GM13976 (cell line): ENCODE results near the gene CIZ1.

Experiments
- DNase-seq: peaks from one replicate; pipeline ENCODE4 v3.0.0; 2012; ENCODE audit warnings: low spot score
- CTCF ChIP-seq: IDR thresholded peaks from 2 replicates; pipeline ENCODE4 v1.5.1; 2012; ENCODE audit warnings: borderline replicate concordance, mild to moderate bottlenecking; ENCODE audit not compliant: insufficient read depth; ENCODE audit errors: extremely low read depth, missing control alignments, control extremely low read depth
- in situ Hi-C: fragments of 300-500 bp; cut with MboI; formaldehyde crosslinking; loops from one replicate; pipeline ENCODE4 v1.12.0; 2022; ENCODE audit warnings: low sequenced_read_pairs, mixed read lengths, inconsistent platforms; ENCODE audit not compliant: unreplicated experiment

The CIZ1 gene

GRCh38 chr9:128167209-128167608 is 24.2 kb downstream of the CIZ1 start:
- in situ Hi-C loops, result no loop called here
- TF ChIP-seq CTCF, result no peak
- no peak for DNase-seq

DNA sequence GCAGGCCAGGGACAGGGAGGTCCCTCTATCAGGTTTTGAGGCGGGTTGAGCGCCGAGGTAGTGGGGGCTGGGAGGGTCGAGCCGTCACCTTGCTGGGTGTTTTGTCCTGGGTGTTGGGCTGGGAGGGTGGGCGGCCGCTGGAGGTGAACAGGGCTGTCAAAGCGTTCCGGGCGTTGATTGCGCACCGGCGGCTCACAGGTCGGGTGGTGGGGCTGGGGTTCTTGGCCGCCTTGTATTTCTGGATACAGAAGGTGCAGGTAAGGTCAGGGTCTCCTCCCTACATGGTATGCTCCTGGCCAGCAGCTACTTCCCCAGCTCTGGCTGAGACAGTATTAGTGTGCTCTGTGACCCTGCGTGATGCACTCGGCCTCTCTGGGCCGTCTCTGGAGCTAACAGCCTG is 25.2 kb downstream of the CIZ1 start:
- TF ChIP-seq CTCF, result no peak
- in situ Hi-C loops, result no loop called here
- DNase-seq, result no peak

- DNase-seq, result no peak
- no peak for TF ChIP-seq CTCF
- in situ Hi-C loops, result no loop called here
Observed at GRCh38 chr9:128164307-128164885, 27.0 kb downstream of the CIZ1 start.

DNA sequence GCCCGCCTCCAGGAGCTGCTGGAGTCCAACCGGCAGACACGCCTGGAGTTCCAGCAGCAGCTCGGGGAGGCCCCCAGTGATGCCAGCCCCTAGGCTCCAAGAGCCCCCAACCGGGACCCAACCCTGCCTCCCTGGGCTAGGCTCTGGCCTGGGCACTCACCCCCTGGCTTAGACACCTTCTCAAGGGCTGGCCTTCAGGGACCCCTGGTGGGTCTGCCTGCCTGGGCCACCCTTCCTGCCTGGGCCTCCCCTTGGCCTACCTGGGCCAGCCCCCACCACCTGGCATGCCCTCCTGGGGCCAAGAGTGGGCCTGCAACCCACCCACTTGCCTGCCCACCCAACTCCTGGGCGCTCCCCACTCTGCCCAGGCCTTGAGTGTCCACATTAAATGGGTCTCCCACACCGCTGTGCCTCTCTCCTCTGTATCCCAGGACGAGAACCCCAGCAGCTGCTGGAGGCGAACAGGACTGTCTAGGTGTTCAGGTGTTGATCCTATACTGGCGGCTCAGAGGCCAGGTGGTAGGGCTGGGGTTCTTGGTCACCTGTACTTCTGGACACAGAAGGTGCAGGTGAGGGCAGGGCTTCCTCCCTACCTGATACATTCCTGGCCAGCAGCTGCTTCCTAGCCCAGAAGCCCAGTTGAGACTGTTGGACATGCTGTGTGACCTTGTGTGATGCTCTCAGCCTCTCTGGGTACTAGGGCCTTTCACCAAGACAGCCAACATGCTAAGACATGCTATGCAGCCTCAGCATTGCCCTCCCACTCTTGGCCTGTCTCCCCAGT is 27.7 kb downstream of the CIZ1 start:
- in situ Hi-C loops, result no loop called here
- no peak for DNase-seq
- TF ChIP-seq CTCF, result no peak

GRCh38 chr9:128163027-128163515 is 28.3 kb downstream of the CIZ1 start:
- no peak for TF ChIP-seq CTCF
- DNase-seq, result no peak
- in situ Hi-C loops, result no loop called here

GRCh38 chr9:128162215-128163026 is 29.0 kb downstream of the CIZ1 start:
- in situ Hi-C loops, result no loop called here
- no peak for TF ChIP-seq CTCF
- DNase-seq, result no peak
